ENCODE data around the gene HOXC13.

HOXC13 gene

DNA sequence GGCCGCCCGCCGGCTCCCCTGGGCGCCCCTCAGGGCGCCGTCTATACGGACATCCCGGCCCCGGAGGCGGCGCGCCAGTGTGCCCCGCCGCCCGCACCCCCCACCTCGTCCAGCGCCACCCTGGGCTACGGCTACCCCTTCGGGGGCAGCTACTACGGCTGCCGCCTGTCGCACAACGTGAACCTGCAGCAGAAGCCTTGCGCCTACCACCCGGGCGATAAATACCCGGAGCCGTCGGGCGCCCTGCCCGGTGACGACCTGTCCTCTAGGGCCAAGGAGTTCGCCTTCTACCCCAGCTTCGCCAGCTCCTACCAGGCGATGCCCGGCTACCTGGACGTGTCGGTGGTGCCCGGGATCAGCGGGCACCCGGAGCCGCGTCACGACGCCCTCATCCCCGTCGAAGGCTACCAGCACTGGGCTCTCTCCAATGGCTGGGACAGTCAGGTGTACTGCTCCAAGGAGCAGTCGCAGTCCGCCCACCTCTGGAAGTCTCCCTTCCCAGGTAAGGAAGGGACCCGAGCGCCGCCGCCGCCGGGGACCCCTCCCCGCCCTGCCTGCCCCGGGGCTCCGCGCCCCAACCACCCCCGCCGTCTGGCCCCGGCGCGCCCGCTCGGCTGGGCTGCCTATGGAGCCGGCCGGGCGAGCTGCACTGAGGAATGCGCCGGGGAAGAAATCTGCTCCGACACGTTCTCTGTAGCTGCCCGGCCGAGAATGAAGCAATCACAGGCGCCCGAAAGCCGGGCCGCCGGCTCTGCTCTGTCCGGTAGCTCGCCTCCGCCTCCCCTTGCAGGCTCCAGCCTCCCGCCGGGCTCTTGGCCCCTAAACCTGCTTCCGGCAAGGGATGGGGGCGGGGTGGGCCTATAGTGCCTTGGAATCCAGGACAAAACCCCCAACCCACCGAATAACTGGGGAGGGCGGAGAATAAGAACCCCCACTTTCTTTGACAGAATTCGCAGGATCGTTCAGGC lies 794 bp downstream of the HOXC13 start:
- peak; percentile 58 for DNase-seq (ENCODE audit: low spot score)

DNA sequence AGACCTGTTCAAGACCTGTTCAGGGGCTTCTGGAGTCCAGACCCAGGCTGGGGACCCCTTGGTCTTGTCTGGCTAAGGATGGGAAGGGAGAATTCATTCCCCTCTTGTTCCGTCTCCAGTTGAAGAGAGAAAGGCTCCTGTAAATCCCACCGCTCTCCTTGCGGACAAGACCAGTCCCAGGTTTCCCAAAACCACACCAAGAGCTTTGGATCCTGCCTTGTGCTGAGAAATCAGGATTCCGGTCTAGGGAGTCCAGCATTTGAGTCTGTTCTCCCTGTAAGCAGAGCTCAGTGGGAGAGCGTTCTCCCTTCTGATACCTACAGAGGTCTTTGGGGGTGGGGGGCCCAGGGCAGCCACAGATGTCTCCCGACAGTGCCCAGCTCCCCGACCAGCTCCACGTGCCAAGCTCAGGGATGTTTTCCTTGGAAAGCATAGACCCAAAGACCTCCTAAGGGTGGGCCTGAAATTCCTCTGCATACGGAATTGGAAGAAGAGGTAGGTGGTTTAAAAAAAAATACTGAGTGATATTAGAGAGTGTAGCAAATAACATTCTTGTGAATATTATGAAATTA lies 1.9 kb downstream of the HOXC13 start:
- DNase-seq (ENCODE audit: low spot score): no peak

DNA sequence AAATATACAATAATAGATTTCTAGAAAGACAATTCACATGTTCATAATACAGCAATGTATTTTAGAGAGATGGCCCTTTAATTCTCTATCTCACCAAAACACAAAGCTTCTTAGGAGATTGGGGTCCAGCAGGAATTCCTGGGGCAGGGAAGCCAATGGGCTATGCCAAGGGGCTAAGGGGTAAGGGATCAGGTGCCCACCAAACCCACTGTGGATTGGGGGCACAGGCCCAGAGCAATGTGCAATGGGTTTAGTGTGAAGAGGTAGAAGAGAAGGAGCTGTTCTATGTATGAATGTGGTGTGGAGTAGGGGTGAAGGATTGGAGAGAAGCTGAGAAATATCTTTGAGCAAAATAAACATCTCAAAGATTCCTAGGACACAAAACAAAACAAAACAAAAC lies 2.6 kb downstream of the HOXC13 start:
- no peak for DNase-seq (ENCODE audit: low spot score)

DNA sequence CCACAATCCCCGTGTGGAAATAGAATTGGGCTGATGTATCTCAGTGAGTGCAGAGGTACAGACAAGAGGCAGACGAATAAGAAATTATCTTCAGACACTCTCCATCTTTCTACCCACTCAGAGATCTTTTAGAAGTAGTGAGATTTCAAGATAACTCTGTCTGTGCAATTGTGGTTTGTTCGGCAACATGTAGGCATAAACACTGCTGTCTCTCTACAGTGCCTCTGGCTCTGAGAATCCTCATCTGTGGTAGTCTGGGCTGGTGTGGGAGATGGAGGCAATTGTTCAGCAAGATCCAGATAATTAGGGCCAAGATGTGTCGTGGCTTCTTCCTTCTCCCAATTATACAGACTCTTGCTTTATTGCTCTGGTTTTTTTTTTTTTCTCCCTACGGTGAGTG lies 3.1 kb downstream of the HOXC13 start:
- no peak for DNase-seq (ENCODE audit: low spot score)

DNA sequence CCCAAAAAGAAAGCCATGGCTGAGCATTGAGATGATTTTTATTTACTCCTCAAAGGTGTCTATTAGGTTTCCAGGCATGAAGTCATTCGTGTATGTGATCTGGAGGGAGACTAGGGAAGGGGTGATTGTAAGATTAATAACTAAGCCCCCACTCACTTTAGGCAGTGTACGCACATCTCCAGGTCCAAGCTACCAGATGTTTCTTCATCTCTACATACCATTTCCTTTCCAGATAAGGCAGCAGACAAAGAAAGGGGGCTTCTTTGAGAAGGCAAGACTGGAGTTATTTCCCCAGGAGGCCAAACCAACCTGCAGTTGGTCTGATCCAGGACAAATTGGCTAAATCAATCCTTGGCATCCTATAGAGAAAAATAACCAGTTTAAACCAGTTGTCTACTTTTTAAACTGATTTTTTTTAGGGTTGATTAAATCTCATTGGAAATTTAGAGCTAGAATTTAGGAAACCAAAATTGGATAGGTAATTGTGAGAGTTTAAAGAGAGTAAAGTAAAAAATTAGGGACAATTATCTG lies 3.9 kb downstream of the HOXC13 start:
- no peak for DNase-seq (ENCODE audit: low spot score)

DNA sequence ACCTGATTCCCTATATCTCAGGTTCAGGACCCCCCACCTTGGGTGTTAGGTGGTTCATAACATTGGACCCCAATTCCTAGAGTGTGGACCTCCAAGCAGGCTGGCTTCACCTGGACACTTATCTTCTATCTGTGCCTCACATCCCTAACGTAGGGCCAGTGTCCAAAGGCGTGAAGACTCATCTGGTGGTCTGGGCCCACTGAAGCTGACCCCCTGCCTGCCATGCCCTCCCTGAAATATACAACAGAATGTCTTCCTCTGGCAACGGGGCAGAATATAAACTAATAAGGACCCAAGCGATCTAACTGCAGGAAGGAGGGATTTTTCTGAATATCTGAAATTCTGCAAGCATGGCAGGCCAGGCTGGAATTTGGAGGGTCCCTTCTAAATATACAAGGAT lies 5.6 kb downstream of the HOXC13 start:
- no peak for DNase-seq (ENCODE audit: low spot score)

DNA sequence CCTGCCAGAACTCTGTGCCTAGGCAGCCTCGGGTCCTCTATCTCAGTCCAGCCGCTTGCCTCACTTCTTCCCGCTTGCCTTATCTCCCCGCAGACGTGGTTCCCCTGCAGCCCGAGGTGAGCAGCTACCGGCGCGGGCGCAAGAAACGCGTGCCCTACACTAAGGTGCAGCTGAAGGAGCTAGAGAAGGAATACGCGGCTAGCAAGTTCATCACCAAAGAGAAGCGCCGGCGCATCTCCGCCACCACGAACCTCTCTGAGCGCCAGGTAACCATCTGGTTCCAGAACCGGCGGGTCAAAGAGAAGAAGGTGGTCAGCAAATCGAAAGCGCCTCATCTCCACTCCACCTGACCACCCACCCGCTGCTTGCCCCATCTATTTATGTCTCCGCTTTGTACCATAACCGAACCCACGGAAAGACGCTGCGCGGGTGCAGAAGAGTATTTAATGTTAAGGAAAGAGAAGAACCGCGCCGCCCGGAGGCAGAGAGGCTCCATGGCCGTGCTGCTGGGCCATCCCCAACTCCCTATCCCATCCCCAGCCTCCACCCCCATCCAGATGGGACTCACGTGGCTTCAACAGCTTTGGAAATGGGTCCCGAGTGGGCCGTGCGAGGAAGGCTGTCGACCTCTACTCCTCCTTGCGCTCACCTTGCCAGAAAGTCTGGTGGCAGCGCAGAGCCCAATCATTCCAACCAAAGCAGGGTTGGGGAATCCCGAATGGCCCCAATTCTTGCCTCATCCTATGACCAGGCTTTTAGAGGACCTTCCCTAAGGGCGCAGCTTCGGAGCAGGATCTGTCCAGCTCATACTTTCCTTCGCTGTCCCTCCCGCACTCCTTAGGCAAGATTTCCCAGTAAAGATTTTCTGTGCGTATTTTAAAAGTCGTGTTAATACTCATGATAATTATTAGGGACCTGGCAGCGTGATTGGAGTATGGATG lies 6.5 kb downstream of the HOXC13 start:
- DNase-seq (ENCODE audit: low spot score): no peak

DNA sequence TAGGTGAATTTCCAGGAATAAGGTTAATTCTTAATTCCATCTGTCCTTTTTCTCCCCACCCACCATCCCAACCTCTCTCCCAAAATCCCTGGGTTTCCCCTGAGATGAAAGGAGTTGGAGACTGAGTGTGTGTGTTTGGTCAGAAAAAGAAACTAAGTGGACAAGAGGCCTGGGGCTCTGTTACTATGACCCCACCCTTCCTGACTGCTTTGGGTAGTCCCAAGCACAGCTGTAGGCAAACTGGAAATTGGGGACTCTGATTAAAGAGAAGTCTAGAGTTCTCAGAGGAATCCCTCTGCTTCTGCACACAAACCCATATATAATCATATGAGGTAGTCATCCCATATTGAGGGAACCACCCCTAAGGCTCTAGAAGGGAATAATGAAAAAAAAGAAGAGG lies 9.1 kb downstream of the HOXC13 start:
- no peak for DNase-seq (ENCODE audit: low spot score)

DNA sequence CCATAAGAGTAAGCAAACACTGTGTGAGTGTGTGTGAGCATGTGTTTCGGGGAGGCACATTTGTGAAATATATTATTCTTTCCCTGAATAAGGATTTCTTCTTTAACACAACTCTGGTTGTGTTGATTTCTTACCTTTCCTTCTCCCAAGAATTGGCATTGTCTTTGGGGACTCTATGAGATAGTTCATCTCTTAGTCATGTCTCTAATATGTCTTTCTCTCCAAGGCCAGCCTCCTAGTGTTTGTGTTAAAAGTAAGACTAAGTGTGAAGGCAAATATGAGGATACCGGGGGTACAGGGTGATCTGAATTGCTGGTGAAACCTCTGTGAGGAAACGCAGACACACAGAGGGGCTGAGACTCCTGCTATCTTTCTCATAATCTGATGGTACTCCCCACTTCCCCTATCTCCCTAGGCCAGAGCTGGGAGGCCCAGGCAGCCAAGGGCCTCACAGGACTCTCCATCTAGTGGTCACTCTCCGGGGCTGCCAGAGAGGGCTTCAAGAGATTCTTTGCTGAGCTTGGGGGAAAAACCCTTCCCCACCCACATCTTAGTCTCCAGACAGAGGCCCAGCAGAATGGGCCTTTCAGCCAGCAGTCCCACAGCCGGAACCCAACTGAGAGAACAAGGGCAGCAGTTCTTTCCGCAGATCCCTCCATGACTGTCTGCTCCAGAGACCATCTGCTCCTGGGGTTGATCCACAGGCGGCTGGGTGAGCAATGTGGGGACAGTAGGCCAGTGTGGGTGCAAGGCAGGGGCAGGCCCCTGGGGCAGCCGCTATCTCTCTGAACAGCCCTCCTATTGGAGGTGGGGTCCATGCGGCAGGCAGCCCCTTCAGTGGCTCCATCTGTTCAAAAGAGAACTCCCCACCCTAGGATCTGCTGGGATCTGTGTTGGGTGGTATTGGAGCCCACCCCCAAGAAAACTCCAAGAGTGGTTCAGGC lies 10.3 kb downstream of the HOXC13 start:
- DNase-seq (ENCODE audit: low spot score): no peak

DNA sequence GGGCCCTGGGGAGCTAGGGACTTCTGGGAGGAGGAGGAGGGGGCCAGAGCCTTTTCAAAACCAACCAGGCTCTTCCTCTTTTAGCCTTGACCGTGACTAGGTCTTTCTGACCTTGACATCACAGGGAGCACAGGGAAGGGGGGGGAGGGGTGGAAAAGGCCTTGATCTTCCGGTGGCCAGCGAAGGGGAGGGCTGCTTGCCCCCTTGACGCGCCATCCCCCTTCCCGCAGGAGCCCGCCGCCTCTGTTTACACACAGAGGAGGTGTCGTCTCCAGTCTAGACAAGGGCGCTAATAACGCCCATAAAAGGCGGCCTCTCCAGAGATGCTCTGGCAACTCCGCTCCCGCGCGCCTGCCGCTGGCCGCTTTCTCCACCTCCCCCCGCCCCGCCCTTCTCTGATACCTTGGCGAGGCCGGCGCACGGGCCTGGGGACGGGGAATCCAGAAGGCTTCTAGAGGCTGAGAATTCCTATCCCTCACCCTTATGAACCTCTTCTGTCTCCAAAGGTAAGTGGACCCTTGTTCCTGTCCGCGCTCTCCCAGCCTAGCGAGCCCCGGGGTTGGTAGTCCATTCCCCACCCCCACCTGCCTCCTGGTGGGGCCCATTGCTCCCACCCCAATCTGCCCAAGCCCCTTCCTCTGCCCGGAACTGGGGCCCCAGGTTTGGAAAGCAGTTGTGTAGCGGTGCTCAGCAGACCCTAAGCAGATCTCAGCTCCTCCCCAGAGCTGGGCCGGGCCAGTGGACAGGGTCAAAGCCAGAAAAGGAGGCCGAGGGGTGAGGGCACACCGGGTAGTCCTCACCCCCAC lies 11.2 kb downstream of the HOXC13 start:
- peak; percentile 58 for DNase-seq (ENCODE audit: low spot score)

DNA sequence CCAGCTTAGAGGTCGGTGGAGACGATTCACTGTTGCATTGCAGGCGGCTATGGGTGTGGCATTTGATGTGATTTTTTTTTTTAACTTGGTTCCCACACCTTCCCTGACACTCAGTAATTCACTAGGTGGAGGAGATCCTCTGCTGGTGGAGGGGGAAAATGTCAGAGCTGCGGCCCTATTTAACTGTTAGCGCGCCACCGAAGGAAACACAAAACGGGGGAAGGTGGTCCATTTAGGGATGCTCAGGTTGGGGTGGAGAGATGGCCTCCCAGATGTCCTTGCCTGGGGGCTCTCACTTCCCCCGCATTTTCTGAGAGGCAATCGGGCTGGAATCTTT lies 11.8 kb downstream of the HOXC13 start:
- peak; percentile 55 for DNase-seq (ENCODE audit: low spot score)

DNA sequence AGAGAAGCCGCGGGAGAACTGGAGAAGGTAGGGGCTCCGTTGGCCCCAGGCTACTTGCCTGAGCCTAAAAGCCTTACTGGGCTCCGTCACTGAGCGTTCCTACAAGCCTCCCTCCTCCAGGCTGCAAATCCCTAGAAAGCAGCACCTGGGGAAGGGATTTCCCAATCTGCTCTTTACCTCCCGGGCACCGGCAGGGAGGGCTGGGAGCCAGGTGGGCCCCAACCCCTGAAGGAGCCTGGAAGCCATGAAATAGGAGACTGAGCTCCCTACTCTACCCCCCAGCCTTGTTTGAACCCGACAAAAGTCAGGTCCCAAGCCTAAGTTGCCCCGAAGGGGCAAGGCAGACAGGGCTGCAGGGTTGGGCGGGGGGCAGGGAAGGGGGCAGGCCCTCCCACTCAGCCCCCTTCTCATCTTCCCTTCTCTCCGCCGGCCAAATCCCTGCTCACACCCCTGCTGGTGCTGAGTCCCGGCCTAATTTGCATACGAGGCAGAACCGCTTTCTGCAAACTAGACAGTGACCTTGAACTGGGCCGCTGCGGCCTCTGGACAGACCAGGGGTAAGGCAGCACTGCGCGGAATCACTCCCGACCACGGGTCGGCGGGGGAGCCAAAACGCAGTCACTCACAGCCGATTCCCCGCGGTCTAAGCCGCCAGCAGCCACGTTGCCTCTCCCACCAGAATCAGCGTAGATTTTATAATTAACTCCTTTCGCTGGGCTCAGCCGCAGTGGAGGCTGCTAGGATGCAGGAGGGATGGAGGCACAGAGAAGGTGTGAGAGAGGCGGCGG lies 12.4 kb downstream of the HOXC13 start:
- DNase-seq (ENCODE audit: low spot score): peak; percentile 77

DNA sequence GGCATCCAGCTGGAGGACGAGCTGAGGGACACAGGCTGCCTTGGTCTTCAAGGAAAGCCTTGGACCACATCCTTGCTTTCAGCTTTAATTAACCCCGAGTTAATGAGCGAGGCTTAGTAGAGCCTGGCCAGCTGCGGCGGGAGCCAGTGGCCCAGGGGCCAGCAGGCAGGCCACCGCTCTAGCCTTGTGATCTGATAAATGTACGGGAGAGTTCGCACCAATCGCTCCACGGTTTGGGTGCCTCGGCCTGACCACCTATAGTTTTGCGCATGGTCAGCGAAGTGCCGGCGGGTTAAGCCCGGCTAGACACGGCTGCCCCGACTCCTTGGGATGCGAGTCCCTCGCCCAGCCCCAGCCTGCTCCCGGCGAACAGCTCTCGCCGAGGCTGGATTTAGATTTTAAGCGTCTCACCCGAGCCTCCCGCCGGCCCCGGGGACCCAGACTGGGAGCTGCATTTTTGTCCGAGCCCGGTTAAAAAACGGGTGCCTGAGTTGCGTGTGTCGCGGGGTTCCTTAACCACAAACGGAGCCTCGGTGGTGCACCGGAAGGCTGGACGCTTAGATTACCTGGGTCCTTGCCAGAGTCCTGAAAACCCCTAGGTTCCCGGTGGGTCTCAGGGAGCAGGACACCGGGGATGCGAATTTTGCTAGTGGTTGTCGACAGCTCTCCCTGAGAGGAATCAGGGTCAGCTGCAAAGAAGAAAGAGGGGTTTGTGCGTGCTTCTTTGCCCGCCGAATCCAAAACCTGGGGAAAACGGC lies 13.1 kb downstream of the HOXC13 start:
- no peak for DNase-seq (ENCODE audit: low spot score)

DNA sequence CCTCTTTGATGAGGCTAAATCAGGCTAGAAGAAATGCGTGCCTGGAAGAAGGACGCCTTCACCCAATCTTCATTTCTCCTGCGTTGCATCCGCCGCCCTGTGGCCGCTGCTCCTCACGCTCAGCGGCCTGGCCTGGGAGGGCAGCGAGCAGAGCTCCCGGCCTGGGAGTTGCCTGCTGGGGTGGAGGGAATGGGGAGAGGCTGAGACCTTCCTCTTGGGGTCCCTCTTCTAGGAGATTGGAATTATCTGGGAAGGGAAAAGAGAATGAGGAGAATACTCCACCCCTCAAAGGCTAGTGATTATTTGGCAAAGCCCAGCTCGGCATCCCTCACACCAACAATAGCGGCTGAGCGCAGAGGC lies 13.7 kb downstream of the HOXC13 start:
- DNase-seq (ENCODE audit: low spot score): no peak

DNA sequence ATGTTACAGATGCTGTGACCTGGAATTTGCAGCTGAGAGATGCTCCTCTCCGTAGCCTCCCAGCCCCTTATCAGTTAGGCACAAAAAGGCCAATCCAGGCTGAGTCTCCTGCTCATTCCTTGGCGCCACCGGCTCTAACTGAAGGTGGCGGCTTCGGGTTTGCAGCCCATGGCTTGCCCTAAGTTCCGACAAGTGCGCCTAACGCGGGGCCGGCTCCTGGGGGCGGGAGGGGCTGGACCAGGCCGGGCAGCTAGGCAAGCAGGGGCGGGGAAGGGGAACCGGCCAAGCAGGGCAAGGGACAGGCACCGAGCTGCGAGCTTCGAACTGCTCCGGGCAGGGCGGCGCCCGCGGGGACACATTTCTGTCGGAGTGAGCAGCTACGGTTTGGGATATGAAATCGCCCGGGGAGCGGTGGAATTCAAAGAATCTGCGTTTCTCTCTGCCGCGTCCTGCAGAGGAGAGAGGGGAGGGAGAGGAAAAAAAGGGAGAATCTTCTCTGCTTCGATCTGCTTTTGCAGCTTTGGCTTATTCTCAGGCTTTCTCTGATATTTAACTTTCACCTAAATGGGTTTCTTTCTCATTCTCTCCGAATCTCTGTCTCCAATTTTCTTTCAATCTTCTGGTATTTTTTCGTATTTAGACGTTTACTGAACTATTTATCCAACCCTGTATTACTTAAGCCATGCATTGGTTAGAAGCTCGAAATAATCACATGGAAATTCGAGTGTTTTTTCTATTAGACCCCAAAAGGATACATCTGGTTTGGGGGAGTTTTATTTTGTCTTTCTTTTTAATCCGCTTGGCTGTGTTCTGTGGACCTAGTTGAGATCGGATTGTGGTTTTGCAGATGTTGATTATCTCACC lies 14.5 kb downstream of the HOXC13 start:
- peak; percentile 78 for DNase-seq (ENCODE audit: low spot score)

DNA sequence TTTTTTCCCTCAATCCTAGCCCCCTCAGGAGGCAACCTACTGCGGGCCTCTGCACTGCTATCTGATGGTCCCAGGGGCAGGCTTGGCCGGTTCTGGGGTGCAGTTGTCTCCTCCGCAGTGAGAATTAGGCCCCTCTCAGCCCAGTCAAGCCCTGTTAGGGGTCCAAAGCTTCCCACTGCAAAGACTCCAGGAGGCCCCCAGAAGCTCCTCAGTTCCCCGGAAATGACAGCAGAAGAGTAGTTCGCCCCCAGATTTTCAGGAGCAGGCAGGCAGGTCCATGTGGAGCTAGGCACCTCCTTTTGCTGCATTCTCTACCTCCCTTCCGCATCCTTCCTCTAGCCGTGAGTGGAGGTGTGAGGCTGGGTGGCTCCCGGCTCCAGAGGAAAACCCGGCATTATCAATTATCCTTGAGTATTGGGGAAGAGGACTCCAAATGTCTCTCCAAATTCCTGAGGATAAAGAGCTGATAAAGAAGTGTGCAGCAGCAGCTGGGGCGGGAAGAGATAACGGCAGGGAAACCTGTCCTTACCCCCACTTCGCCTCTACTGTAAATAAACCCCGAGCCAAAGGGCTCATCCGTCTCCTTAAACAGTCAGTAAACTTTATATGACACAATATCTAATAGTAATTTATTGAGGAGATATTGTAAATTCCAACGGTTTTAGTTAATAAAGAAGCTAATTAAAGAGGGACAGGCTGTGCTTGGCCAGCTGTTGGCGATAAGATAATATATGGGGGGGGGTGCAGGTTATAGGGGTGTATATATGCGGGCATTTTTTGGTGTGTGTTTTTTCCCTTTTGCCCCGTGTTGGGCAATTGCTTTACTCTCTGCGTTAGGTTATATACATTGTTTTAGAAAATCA lies 15.4 kb downstream of the HOXC13 start:
- DNase-seq (ENCODE audit: low spot score): no peak

DNA sequence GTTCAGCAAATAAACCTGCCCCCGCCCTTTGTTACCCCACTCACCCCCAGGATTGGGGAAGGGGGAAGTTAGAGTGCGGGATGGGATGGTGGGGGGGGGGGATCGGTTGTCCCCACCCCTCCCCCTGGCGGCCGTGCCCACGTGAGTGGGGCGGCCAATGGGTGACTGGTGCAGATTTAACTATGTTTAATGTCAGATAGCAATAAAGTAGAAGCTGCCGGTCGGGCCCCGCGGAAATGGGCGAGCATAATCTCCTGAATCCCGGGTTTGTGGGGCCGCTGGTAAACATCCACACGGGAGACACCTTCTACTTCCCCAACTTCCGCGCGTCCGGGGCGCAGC lies 16.0 kb downstream of the HOXC13 start, which contains the start of gene HOXC12:
Gene HOXC12 (plus strand): TSS at position 210 of the 342 bp plus-strand sequence. CDS start 27 bp downstream, at position 237.
- peak; percentile 82 for DNase-seq (ENCODE audit: low spot score)

Measured in HuH-7.5 (cell line).